ENCODE data around the gene HIGD1C. TPM values are rescaled to one million over a fixed set of nuclear protein-coding genes. Genes with fewer than 3 reads are reported as not detected.
"Not testable (repeated sequence)": the region's sequence is repeated elsewhere in the genome, so short reads cannot be mapped to it uniquely, and the experiment has no call there.

Gene HIGD1C
- total RNA-seq, 2 experiments from 2014 or later = not detected

- Mint-ChIP-seq H3K4me1 (peaks cover 29% of the 10 kb centered on the region), H3K4me3 (peak overlapping the region; percentile 22)
- CTCF ChIA-PET = interaction anchor here (0.7 kb wide), 1 partner anchor 23 kb away, joined by 6 read pairs; no protein-coding TSS in a partner anchor
Observed at GRCh38 chr12:50925920-50926319, 26.4 kb upstream of the HIGD1C start.

GRCh38 chr12:50926415-50926814, 25.9 kb upstream of the HIGD1C start:
- CTCF ChIA-PET = interaction anchor here (0.7 kb wide), 1 partner anchor 24 kb away, joined by 6 read pairs; no protein-coding TSS in a partner anchor
- Mint-ChIP-seq H3K9me3 (no peaks in the 10 kb centered on the region), H3K4me1 (peaks cover 29% of the 10 kb centered on the region), H3K27me3 (no peaks in the 10 kb centered on the region), H3K36me3 (ENCODE audit: low read depth) (no peaks in the 10 kb centered on the region), H3K27ac (no peak overlapping the region), H3K4me3 (no peak overlapping the region)
- DNase-seq = no peak
- POLR2A ChIA-PET = no interaction called here

More at GRCh38 chr12:50925920-50926319, 26.4 kb upstream of the HIGD1C start:
- POLR2A ChIA-PET = interaction anchor here (0.8 kb wide), 1 partner anchor 1008 kb away, joined by 3 read pairs; no protein-coding TSS in a partner anchor
- no peak overlapping the region for H3K27ac Mint-ChIP-seq
- H3K27me3 Mint-ChIP-seq = peaks cover 1% of the 10 kb centered on the region
- H3K36me3 Mint-ChIP-seq (ENCODE audit: low read depth) = no peaks in the 10 kb centered on the region
- no peaks in the 10 kb centered on the region for H3K9me3 Mint-ChIP-seq
- no peak for DNase-seq

- DNase-seq; POLR2A ChIA-PET; CTCF ChIA-PET; H3K27ac Mint-ChIP-seq; H3K4me3 Mint-ChIP-seq; H3K9me3 Mint-ChIP-seq; H3K27me3 Mint-ChIP-seq; H3K36me3 Mint-ChIP-seq (ENCODE audit: low read depth): not testable (repeated sequence)
- peaks cover 29% of the 10 kb centered on the region for H3K4me1 Mint-ChIP-seq
Observed at GRCh38 chr12:50926932-50927331, 25.4 kb upstream of the HIGD1C start.

GRCh38 chr12:50927356-50927755, 25.0 kb upstream of the HIGD1C start:
- CTCF ChIA-PET = no interaction called here
- Mint-ChIP-seq H3K4me1 (peaks cover 29% of the 10 kb centered on the region), H3K36me3 (ENCODE audit: low read depth) (no peaks in the 10 kb centered on the region), H3K4me3 (no peak overlapping the region), H3K27me3 (no peaks in the 10 kb centered on the region), H3K9me3 (no peaks in the 10 kb centered on the region), H3K27ac (no peak overlapping the region)
- no peak for DNase-seq
- POLR2A ChIA-PET = no interaction called here

GRCh38 chr12:50927766-50928224, 24.5 kb upstream of the HIGD1C start:
- POLR2A ChIA-PET = no interaction called here
- no peak for DNase-seq

GRCh38 chr12:50928392-50928791, 24.0 kb upstream of the HIGD1C start:
- POLR2A ChIA-PET = no interaction called here
- no peaks in the 10 kb centered on the region for H3K27me3 Mint-ChIP-seq
- CTCF ChIA-PET = no interaction called here
- H3K4me3 Mint-ChIP-seq = no peak overlapping the region
- no peak for DNase-seq
- H3K36me3 Mint-ChIP-seq (ENCODE audit: low read depth) = no peaks in the 10 kb centered on the region
- H3K27ac Mint-ChIP-seq = no peak overlapping the region
- H3K4me1 Mint-ChIP-seq = peaks cover 26% of the 10 kb centered on the region
- no peaks in the 10 kb centered on the region for H3K9me3 Mint-ChIP-seq

More at GRCh38 chr12:50927766-50928224, 24.5 kb upstream of the HIGD1C start:
- CTCF ChIA-PET = no interaction called here
- no peaks in the 10 kb centered on the region for H3K9me3 Mint-ChIP-seq
- H3K4me1 Mint-ChIP-seq = peaks cover 28% of the 10 kb centered on the region
- H3K27me3 Mint-ChIP-seq = no peaks in the 10 kb centered on the region
- no peak overlapping the region for H3K4me3 Mint-ChIP-seq
- H3K36me3 Mint-ChIP-seq (ENCODE audit: low read depth) = no peaks in the 10 kb centered on the region
- H3K27ac Mint-ChIP-seq = no peak overlapping the region

GRCh38 chr12:50929831-50930230, 22.5 kb upstream of the HIGD1C start:
- POLR2A ChIA-PET = no interaction called here
- no peak overlapping the region for H3K27ac Mint-ChIP-seq
- DNase-seq = no peak
- no peaks in the 10 kb centered on the region for H3K9me3 Mint-ChIP-seq
- H3K27me3 Mint-ChIP-seq = no peaks in the 10 kb centered on the region
- peaks cover 13% of the 10 kb centered on the region for H3K4me1 Mint-ChIP-seq
- H3K36me3 Mint-ChIP-seq (ENCODE audit: low read depth) = no peaks in the 10 kb centered on the region
- CTCF ChIA-PET = interaction anchor here (0.6 to 0.9 kb wide), 2 partner anchors 28 to 402 kb away, joined by 3 read pairs; no protein-coding TSS in a partner anchor
- no peak overlapping the region for H3K4me3 Mint-ChIP-seq

GRCh38 chr12:50930477-50930876, 21.9 kb upstream of the HIGD1C start:
- H3K27me3 Mint-ChIP-seq; H3K9me3 Mint-ChIP-seq; POLR2A ChIA-PET; H3K36me3 Mint-ChIP-seq (ENCODE audit: low read depth); H3K4me1 Mint-ChIP-seq; H3K27ac Mint-ChIP-seq; H3K4me3 Mint-ChIP-seq; DNase-seq: not testable (repeated sequence)
- CTCF ChIA-PET = interaction anchor here (0.6 to 0.7 kb wide), 2 partner anchors 22 to 69 kb away, joined by 3 to 4 read pairs; partner anchors contain the start of gene HIGD1C

- CTCF ChIA-PET = no interaction called here
- H3K27ac Mint-ChIP-seq = no peak overlapping the region
Observed at GRCh38 chr12:50932787-50933280, 19.5 kb upstream of the HIGD1C start.

GRCh38 chr12:50933459-50934124, 18.8 kb upstream of the HIGD1C start:
- Mint-ChIP-seq H3K9me3 (peaks cover 7% of the 10 kb centered on the region), H3K27ac (no peak overlapping the region), H3K36me3 (ENCODE audit: low read depth) (no peaks in the 10 kb centered on the region), H3K27me3 (no peaks in the 10 kb centered on the region), H3K4me1 (peaks cover under 1% of the 10 kb centered on the region), H3K4me3 (no peak overlapping the region)
- no peak for DNase-seq
- ChIA-PET CTCF (no interaction called here), POLR2A (no interaction called here)

More at GRCh38 chr12:50932787-50933280, 19.5 kb upstream of the HIGD1C start:
- Mint-ChIP-seq H3K9me3 (peaks cover 6% of the 10 kb centered on the region), H3K27me3 (no peaks in the 10 kb centered on the region), H3K4me1 (peaks cover 6% of the 10 kb centered on the region), H3K4me3 (no peak overlapping the region), H3K36me3 (ENCODE audit: low read depth) (no peaks in the 10 kb centered on the region)
- no peak for DNase-seq
- POLR2A ChIA-PET = no interaction called here

GRCh38 chr12:50934371-50934851, 17.9 kb upstream of the HIGD1C start:
- no peaks in the 10 kb centered on the region for H3K27me3 Mint-ChIP-seq
- CTCF ChIA-PET = interaction anchor here (0.6 kb wide), 1 partner anchor 49 kb away, joined by 3 read pairs; no protein-coding TSS in a partner anchor
- POLR2A ChIA-PET = no interaction called here
- H3K4me1 Mint-ChIP-seq = no peaks in the 10 kb centered on the region
- no peaks in the 10 kb centered on the region for H3K36me3 Mint-ChIP-seq (ENCODE audit: low read depth)
- H3K27ac Mint-ChIP-seq = no peak overlapping the region
- no peak overlapping the region for H3K4me3 Mint-ChIP-seq
- H3K9me3 Mint-ChIP-seq = peaks cover 11% of the 10 kb centered on the region
- DNase-seq = no peak

GRCh38 chr12:50934981-50935807, 17.1 kb upstream of the HIGD1C start:
- Mint-ChIP-seq H3K27ac (no peak overlapping the region), H3K4me3 (no peak overlapping the region), H3K4me1 (no peaks in the 10 kb centered on the region), H3K9me3 (peaks cover 11% of the 10 kb centered on the region), H3K27me3 (no peaks in the 10 kb centered on the region), H3K36me3 (ENCODE audit: low read depth) (no peaks in the 10 kb centered on the region)
- ChIA-PET CTCF (no interaction called here), POLR2A (no interaction called here)
- no peak for DNase-seq

Measured in activated CD4-positive, alpha-beta T cell treated with anti-CD3 and anti-CD28 coated beads, Interleukin-2, amount 10 ng/mL, durations not matched to agents 7 days and 5 days (primary cell).